HG03045 (cell line): Measurements from ENCODE around the gene HAND2.

Experiments used
- ATAC-seq: cut with Tn5 transposase; IDR thresholded peaks from one replicate; pipeline ENCODE4 v1.9.1; 2021; ENCODE audit warnings: mild to moderate bottlenecking, moderate library complexity; ENCODE audit not compliant: unreplicated experiment

The HAND2 gene

GRCh38 chr4:173536808-173537429, 6.9 kb upstream of the HAND2 start:
- no peak for ATAC-seq

DNA sequence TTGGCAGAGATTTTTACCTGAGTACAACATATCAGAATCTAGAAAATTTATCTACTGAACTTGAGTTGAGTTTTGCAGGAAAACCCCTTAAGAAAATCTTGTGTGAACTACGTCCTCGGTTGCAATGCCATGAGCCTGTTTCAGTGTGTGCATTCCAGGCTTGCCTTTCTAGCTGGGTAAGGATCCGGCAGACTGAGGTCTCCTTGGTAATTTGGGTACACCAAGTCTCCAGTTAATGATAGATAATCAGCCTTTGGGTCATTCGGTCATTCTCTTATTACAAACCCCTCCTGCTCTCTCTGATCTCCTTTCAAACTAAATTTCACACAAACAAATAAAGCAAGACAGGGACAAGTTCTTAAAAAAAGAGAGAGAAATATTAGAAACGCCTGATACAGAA, 5.9 kb upstream of the HAND2 start:
- no peak for ATAC-seq

DNA sequence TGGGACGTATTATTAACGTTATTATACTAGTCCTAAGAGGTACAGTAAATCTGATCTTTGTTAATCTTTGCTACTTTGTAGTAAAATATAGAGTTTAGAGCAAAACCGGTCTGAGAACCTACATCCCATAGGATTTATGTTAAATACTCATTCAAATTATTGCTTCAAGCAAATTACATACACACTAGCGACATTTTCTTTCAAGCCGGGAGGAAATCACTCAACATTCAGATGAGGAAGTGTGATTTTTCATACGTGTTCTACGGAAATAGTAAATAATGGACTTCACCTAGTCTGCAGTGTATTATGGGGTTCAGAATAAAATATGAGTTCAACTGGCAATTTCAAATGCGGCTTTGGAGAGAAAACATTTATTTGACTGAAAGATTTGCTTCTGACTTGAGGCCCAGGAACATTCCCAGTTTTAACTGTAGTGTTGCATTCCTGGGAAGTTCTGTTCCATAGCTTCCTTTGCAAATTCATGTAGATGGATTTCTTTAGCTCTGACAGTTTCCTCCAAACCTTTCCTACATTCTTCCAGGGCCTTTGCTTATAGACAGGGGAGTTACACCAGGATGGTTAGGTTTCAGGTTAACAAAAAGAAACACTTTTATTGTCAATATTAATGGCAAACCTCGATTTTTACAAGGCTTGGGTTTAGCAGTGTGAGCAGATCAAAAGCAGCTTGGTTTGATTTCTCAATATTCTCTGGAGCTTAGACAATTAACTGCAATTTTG, 5.3 kb upstream of the HAND2 start:
- ATAC-seq = no peak

DNA sequence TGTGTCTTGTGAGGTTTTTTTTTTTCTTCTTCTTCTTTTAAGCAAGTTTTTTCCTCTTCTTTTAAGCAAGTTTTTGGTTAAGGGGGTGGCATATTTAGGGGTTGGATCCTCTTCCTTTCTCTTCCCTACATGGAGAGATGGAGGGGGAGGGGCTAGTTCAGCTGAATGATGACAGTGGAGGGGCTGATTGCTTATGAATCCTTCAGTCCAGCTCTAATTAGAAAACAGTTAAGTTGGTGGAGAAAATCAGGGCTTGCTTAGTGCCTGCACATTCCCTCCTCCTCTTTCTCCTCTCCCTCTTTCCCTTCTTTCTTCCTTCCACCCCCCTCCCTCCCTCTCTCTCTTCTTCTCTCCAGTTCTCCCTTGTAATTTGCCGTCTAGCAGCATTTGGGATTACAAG, 4.4 kb upstream of the HAND2 start:
- ATAC-seq = no peak

DNA sequence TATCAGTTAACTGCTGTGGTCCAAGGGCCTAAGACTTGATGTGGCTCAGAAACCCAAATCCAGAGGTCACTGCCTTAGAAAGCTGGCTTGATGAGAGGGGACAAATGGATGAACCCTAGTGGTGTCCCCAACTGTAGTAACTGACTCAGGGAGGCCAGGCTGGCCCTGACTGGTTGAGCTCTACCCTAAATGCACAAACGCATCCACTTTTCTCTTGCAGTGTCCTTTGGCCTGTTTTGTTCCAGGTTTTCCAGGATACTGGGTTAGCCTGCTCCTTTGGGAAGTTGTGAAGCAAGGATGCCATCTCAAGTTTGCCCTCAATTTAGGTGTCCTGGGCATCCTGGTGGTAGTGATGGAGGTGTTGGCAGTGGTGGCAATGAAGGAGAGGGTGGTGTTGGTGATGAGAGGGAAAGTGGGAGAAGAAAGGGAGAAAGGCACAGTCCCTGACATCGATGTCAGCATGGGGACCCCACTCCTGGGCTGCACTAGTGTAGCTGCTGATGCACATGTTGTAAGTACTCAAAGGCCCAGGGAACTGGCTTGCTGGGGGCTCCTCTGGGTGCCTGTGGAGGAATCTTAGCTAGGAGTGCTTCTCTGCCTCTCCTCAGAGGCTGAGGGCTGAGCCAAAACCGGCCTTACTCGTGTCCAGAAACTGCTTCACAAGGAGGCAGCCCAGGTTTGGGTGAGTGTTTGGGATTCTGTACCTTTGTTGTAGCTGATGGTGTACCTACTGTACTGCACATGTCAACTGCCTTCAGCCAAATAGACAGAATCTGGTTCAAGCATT, 2.9 kb upstream of the HAND2 start:
- no peak for ATAC-seq

- ATAC-seq = no peak
These were observed 1.3 kb upstream of the HAND2 start for GRCh38 chr4:173531086-173531965.

DNA sequence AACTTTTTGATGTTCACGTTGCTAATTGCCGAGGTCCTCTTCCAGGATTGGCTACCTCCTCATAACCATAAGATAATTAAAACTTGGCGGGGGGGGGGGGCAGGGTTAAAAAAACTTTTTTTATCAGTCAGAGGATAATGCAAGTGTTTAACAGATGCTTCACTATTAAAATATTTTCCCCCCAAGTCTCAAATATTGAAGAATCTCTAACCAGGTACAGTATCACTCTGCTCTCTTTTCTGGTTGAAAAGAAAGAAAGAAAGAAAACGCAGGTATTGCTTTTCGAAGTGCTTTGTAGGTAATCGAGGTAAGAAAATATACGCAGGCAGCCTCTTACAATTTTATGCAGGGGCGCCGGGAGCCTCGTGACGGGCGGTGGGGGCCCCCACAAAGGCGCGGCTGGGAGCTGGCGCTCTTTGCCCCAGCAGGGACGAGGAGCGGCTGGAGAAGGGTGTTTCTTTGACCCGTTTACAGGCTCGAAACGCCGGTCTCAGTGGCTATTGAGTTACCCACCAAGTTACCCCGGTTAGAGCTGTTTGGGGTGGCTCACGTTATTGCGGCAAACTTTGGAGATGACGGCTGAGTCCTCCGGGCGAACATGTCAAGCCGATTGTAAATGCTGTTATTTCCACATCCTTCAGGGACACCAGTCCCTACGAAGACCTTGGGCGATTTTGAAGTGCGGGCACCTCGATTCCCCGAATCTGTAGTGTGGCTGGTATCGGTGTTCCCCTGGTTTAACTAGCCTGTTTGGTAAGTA, 477 bp upstream of the HAND2 start:
- no peak for ATAC-seq

DNA sequence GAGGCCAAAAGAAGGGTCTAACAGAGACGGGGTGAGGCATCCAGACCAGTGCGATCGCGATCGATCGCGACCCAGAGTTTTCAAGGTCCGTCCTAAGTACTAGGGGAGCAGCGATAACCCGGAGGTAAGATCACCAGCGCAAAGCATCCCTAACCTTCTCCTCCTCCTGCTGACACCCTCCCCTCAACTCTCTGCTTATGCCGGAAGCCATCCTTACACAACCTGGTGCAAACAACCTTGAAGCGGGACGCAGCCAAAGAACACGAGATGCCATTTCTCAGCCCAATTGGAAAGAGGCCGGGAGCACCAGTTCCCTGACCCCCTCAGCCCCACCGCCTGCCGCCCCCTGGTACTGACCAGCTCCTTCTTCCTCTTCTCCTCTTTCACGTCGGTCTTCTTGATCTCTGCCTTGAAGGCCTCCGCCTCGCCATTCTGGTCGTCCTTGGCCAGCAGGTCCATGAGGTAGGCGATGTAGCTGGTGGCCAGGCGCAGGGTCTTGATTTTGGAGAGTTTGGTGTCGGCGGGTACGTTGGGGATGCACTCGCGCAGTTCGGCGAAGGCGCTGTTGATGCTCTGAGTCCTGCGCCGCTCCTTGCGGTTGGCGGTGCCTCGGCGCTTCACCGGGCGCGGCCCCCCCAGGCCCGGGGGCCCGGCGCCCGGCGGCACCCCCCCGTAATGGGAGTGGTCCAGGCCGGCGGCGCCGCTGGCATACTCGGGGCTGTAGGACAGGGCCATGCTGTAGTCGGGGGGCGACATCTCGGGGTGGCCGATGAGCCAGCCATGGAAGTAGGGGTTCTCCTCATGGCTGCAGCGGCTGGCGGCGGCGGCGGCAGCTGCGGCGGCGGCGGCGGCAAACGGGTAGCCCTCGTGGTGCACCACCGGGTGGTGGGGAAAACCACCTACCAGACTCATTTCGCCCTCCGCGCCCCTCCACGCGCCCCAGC, 1.4 kb downstream of the HAND2 start:
- ATAC-seq = no peak

DNA sequence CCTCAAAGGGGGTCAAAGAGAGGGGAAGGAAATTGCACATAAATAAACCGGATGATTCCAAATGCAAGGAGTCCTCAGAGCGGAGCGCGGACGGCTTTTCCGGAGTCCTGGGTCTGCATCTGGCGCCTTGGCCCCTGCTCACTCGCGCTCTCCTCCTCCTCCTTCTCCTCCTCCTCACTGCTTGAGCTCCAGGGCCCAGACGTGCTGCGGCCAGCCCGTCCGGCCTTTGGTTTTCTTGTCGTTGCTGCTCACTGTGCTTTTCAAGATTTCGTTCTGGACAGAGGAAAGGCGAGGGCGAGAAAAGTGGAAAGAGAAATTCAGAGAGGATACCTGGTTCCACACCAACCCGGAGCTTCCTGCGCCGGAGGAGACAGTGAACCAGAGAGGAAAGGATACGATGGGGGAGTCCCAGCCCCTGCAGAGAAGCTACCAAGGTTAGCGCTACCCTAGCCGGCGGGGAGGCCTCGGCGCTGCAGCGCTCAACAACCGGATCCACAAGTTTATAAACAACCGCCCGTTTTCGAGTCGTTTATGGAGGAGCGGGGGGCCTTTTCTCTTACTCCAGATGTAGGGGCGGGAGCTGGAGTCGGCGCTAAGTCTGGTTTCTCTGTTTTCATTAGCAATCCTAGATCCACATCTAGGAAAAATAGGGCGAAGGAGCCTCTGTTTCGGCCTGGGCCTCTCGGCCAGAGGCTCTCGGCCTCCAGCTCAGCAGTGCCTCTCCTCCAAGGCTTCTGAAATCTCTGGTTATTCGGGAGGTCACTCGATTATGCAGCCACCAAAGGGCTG, 2.7 kb downstream of the HAND2 start:
- ATAC-seq = no peak

- no peak for ATAC-seq
These were observed 3.3 kb downstream of the HAND2 start for GRCh38 chr4:173526724-173527102.

GRCh38 chr4:173526027-173526482, 4.0 kb downstream of the HAND2 start:
- ATAC-seq = no peak

DNA sequence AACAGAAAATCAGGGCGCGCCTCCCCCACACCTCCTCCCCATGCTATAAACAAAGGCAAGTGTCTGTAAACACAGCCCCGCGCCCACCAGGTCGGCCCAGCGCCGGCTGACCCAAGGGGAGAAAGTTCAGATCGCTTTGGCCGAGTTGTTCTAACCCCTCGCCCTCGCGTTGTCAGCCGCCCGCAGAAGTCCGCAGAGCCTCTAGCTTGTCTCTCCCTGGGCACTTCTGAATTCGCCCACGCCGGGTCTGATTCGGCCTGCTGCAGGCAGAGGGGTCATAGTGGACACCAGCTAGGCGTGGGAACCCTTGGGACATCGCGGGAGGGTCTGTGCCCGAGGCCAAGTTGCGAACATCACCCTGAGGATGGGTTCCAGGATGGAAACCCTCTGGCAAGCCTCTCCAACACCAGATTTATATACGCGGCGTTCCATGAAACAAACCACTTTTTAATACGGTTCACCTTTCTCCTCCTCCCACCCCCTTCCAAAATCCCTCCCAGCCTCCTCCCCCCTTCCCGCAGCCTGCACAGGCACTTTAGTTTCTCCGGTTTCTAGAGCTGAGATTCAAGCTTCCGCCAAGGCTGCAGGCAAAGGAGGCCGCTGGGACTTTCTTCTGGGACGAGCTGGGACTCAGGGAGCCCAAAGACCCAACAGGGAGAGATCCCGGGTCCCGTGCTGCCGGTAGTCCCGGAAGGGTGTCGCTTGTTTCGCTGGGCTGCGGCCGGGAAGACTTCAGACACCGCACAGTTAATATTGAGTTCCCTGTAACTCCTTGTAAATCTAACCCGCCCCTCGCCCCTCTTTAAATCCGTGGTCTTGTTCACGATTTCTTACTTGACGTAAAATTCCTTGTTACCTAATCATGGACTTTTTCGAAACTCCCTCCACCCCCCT, 4.7 kb downstream of the HAND2 start:
- ATAC-seq = no peak

DNA sequence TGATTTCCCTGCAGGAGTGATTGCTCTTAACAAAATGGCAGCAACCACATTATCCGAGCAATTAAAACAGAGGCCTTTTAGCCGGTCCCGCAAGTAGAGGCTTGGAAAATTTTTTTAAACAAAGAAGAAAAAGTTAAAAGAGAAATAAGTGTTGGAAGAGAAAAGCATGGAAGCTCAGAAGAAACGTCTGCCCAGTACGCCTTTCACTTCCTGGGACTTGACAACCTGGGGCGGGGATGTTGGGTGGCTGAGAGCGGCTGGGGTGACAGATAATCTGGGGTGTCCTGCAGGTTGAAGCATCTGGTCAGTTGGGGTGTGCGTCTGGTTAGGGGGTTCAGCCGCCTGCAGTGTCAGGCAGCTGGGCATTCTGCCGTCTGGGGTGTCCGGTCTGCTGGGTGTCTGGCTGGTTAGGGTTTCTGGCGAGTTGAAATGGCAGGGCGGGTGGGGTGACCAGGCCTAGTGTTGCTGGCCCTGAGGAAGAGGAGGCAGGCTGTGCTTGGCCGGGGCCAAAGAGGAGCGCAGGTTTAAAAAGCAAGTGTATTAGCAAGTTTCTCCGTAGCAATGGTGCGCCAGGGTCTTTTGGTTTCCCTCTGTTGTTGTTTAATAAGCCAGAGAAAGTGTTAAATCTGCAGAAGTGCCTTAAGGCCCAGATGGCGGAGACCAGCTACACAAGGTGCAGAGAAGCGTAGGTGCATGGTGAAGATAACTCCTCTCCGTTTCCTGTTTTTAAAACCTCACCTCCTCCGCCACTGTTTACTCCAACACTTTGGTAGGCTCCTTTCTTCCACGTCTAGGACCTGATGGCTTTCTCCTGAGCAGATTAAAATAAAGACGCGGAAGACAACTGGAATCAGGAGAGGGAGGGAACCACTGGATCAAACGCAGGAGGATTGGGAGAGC, 5.6 kb downstream of the HAND2 start:
- ATAC-seq = no peak

DNA sequence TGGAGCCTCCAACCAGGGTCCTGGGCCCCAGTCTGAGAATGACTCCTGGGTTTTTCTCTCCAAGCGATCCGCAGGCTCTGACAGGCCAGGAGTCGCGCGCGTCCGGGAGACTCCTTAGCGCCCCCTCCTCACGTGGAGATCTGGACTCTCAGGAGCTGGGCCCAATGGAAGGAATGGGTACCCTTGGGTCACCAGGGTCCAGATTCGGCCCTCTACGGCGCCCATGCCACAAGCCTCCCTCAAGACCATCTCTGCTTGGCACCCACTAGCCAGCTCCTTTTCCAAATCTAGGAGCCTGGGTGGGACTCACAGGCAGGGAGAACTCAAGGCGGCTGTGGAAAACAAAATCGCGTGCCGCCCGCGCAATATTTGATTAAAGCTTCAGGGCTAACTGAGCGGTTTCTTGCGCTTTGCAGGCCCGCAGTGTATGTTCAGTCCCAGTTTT, 7.1 kb downstream of the HAND2 start:
- ATAC-seq = no peak

DNA sequence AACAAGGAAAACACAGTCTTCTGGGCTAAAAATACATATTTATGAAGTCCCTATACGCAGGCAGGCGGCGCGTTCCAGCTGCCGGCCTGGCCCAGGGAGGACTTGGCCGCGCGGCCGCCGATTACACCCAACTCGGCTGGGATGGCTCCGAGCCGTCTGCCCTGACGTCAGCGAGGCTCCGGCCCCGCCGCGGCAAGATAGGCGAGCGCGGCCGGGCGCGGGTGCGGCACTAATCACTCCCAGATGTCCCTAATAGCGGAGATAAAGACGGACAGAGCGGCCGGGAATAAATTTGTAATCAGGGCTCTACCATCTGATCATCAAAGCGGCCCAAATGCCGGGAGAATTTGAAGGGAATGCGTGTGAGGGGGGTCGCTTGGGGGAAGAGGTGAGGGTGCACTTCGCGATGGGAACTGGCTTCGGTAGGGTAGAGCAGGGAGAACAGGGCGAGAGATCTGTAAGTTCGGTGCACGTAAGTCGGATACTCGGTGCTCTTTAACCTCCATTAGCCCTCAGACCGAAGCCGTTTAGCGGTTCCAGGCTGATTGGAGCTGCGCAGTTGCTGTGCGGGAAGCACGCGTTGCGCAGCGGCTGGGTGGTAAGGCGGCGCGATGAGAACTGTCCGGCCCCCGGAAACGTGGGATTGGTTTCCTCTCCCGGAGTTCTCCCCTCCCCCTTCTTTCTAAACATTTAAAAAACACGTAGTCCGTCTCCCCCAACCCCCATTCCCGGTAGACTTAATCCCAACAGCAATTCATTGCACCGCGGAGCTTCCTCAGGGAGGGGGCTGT, 7.7 kb downstream of the HAND2 start:
- no peak for ATAC-seq
